Activated T-cell treated with anti-CD3 and anti-CD28 coated beads, Interleukin-2, amount 50 U/mL, for 24 hours (primary cell): ENCODE results near the gene TIMM23B.
"Not testable (repeated sequence)": the region's sequence is repeated elsewhere in the genome, so short reads cannot be mapped to it uniquely, and the experiment has no call there.

Experiments
- DNase-seq: peaks from one replicate; pipeline ENCODE4 v3.0.0-alpha.2; 2020
- H3K27ac Mint-ChIP-seq: 2 replicates; pipeline ENCODE4 v1.8.0; 2020; ENCODE audit warnings: mild to moderate bottlenecking, mixed read lengths
- H3K27me3 Mint-ChIP-seq: 2 replicates; pipeline ENCODE4 v1.8.0; 2020; ENCODE audit warnings: mixed read lengths
- H3K36me3 Mint-ChIP-seq: 2 replicates; pipeline ENCODE4 v1.8.0; 2020; ENCODE audit warnings: low read depth, mixed read lengths
- H3K4me1 Mint-ChIP-seq: 2 replicates; pipeline ENCODE4 v1.8.0; 2020; ENCODE audit warnings: low read depth, mixed read lengths
- H3K4me3 Mint-ChIP-seq: 2 replicates; pipeline ENCODE4 v1.8.0; 2020; ENCODE audit warnings: mild to moderate bottlenecking, moderate library complexity, mixed read lengths
- H3K9me3 Mint-ChIP-seq: 2 replicates; pipeline ENCODE4 v1.8.0; 2020; ENCODE audit warnings: mixed read lengths

The TIMM23B gene

DNA sequence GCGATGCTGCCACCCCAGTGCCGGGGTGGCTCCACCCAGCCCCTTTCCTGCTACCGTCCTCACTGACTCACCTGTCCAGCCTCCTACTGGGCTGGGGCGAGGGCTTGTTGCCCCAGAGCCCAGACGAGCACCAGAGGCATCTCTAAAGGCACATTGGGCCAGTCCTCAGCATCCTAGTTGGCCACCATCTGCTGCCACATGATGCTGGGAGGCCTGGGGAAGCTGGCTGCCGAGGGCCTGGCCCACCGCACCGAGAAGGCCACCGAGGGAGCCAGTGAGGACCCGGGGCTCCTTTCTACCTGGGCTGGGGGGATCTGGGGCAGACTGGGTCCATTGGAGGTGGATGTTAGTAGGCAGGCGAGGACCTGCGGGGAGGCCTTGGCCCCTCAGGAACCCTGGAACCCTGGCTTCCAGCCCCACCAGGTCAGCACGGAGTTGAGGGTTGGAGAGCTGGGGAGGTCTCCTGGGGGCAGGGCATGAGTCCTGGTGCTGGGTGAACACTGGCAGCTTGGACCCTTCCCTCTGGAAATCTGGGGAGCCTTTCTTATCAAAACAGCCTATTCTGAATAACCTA lies 78.7 kb downstream of the TIMM23B start:
- peaks cover 11% of the 10 kb centered on the region for H3K27me3 Mint-ChIP-seq
- H3K9me3 Mint-ChIP-seq, DNase-seq, H3K36me3 Mint-ChIP-seq, H3K27ac Mint-ChIP-seq, H3K4me3 Mint-ChIP-seq, H3K4me1 Mint-ChIP-seq: not testable (repeated sequence)

DNA sequence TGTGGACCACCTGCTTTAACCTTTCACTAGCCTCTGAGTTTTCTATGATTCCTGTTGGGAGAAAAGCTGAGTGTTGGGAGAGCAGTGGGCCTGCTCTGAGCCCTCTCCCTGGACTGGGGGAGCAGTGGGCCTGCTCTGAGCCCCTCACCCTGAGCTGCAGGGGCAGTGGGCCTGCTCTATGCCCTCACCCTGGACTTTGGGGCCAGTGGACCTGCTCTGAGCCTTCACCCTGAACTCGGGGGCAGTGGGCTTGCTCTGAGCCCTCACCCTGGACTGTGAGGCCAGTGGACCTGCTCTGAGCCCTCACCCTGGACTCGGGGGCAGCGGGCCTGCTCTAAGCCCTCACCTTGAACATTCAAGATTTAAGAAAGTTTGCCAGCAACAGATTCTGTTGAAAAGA lies 79.8 kb downstream of the TIMM23B start:
- no peak for DNase-seq
- H3K36me3 Mint-ChIP-seq: no peaks in the 10 kb centered on the region
- H3K9me3 Mint-ChIP-seq: no peaks in the 10 kb centered on the region
- no peaks in the 10 kb centered on the region for H3K4me1 Mint-ChIP-seq
- H3K4me3 Mint-ChIP-seq: no peak overlapping the region
- H3K27me3 Mint-ChIP-seq: peaks cover 22% of the 10 kb centered on the region
- no peak overlapping the region for H3K27ac Mint-ChIP-seq
